Spleen (tissue), 11 donors: Measurements from ENCODE around the gene SAP130. TPM values are rescaled to one million over a fixed set of nuclear protein-coding genes. Genes with fewer than 3 reads are reported as not detected.
A peak's percentile ranks its signal among the peaks of the same experiment; 100 is the strongest.

Source experiments
- DNase-seq: peaks from one replicate; pipeline ENCODE4 v3.0.0-alpha.2; 2020
- H3K27ac ChIP-seq, 8 donors: fragments of 200-600 bp; sonication (generic) in 7 of 8; 1 replicate in 4 of 8; 2 replicates in 4 of 8; pipeline versions ENCODE4 v1.5.0 to v1.8.0; 2016 to 2021; ENCODE audit warnings: inconsistent platforms in 4 of 8, mild to moderate bottlenecking in 4 of 8, moderate library complexity in 1 of 8
- H3K27me3 ChIP-seq, 7 donors: fragments of 200-600 bp; sonication (generic) in 6 of 7; replicated peaks in 1 of 7; 1 replicate in 4 of 7; 2 replicates in 3 of 7; pipeline versions ENCODE4 v1.5.0 to v1.8.0; 2016 to 2021; ENCODE audit warnings: inconsistent platforms in 3 of 7, mild to moderate bottlenecking in 1 of 7
- H3K36me3 ChIP-seq, 6 donors: fragments of 200-600 bp; sonication (generic) in 5 of 6; 1 replicate in 4 of 6; 2 replicates in 2 of 6; pipeline versions ENCODE4 v1.5.0 to v1.8.0; 2016 to 2021; ENCODE audit warnings: inconsistent platforms in 2 of 6
- H3K4me1 ChIP-seq, 6 donors: fragments of 200-600 bp; sonication (generic) in 5 of 6; 1 replicate in 3 of 6; 2 replicates in 3 of 6; pipeline versions ENCODE4 v1.5.0 to v1.8.0; 2016 to 2021; ENCODE audit warnings: inconsistent platforms in 3 of 6
- H3K4me3 ChIP-seq, 8 donors: fragments of 200-600 bp; sonication (generic) in 7 of 8; 1 replicate in 4 of 8; 2 replicates in 4 of 8; pipeline versions ENCODE4 v1.5.0 to v1.8.0; 2016 to 2021; ENCODE audit warnings: inconsistent platforms in 4 of 8, mild to moderate bottlenecking in 4 of 8, moderate library complexity in 2 of 8
- H3K9me3 ChIP-seq, 8 donors: fragments of 200-600 bp; sonication (generic) in 7 of 8; 1 replicate in 4 of 8; 2 replicates in 4 of 8; pipeline versions ENCODE4 v1.5.0 to v1.8.0; 2016 to 2021; ENCODE audit warnings: inconsistent platforms in 4 of 8
- CTCF ChIP-seq, 11 experiments: fragments of 200-600 bp in 7 of 11; fragments of 450-650 bp in 4 of 11; sonication (generic) in 4 of 11; IDR thresholded peaks in 8 of 11; conservative IDR thresholded peaks in 3 of 11; 1 replicate in 7 of 11; 2 replicates in 4 of 11; pipeline versions ENCODE4 v1.4.0 to v1.8.0; 2016 to 2021; ENCODE audit warnings: antibody characterized with exemption in 11 of 11, inconsistent platforms in 4 of 11, mild to moderate bottlenecking in 1 of 11
- POLR2A ChIP-seq, 3 donors: fragments of 450-650 bp; IDR thresholded peaks; one replicate each; pipeline ENCODE4 v1.5.1; 2017; ENCODE audit warnings: antibody characterized with exemption in 3 of 3, mild to moderate bottlenecking in 1 of 3
- POLR2AphosphoS5 ChIP-seq, 3 donors: sonication (generic); formaldehyde crosslinking; IDR thresholded peaks; one replicate each; pipeline ENCODE4 v1.5.1; 2017; ENCODE audit warnings: antibody characterized with exemption in 3 of 3
- WGBS, 5 donors: extraction: QIAGEN DNeasy Blood & Tissue Kit in 3 of 5; methylation state at CpG; one replicate each; pipeline versions ENCODE4 v1.1.5 to v1.1.7; 2013 to 2018; 5-methylcytosine and 5-hydroxymethylcytosine counted together
- intact Hi-C: fragments of 100-400 bp; cut with DNase I; formaldehyde crosslinking; loops from one replicate; pipeline ENCODE4 v1.15.0; 2023; ENCODE audit warnings: low total_unique reads
- polyA plus RNA-seq, 3 donors: library from polyadenylated mRNA; stranded (reverse); fragments of 200-250 nt; gene quantifications; one replicate each; pipeline ENCODE4 v1.2.1, GENCODE V29; 2013
- total RNA-seq, 7 donors: library from RNA; depleted of rRNA in 3 of 7; stranded (reverse); fragments of >200 nt in 3 of 7; fragmentation: NEBNext Ultra II Directional in 4 of 7; extraction: Animal tissue kit (Norgen Biotek cat#: 25700) in 4 of 7; gene quantifications; one replicate each; pipeline versions ENCODE4 v1.1.0 to v1.2.1, GENCODE V29; 2016 to 2021
- donor health status: healthy with polysubstance abuse.
- donor health status: DM: no; HTN: no; CAD: no; lungs with moderate emphysema.
- donor health status: DM: no; HTN: no; CAD: no.
- donor health status: Bipolar disorder and iron deficiency.
- donor health status: healthy.
- donor health status: DM: no; HTN: no; CAD: no.
- donor health status: DM: yes; HTN: yes; CAD: no.

The SAP130 gene
- total and polyA plus RNA-seq, 10 donors: 3.6 to 23.5 (median 16.5) TPM

GRCh38 chr2:128037649-128038048 lies 9.8 kb upstream of the SAP130 start:
- peaks cover 7 to 64% (median 37%) of the 10 kb centered on the region in 8 donors for H3K9me3 ChIP-seq
- peaks cover 0 to 7% (median 0%) of the 10 kb centered on the region in 7 donors for H3K27me3 ChIP-seq
- no peaks in the 10 kb centered on the region for H3K4me1 ChIP-seq
- TF ChIP-seq CTCF (IDR thresholded peaks at IDR 0.05 in 8 of 11, conservative IDR thresholded peaks at IDR 0.05 in 3 of 11): no peak
- no peak for TF ChIP-seq POLR2AphosphoS5 (IDR thresholded peaks at IDR 0.05)
- TF ChIP-seq POLR2A (IDR thresholded peaks at IDR 0.05): no peak
- no peak for DNase-seq
- no peaks in the 10 kb centered on the region for H3K36me3 ChIP-seq
- intact Hi-C loops: no loop called here
- H3K27ac ChIP-seq: no peak overlapping the region
- H3K4me3 ChIP-seq: no peak overlapping the region
- 79 to 92% (median 91%) methylated on average over 5 of the region's 5 CpGs for WGBS, 5 donors

GRCh38 chr2:128036748-128037607 lies 9.1 kb upstream of the SAP130 start:
- intact Hi-C loops: no loop called here
- Histone ChIP-seq H3K9me3 (peaks cover 7 to 64% (median 35%) of the 10 kb centered on the region in 8 donors), H3K27me3 (peaks cover 0 to 7% (median 0%) of the 10 kb centered on the region in 7 donors), H3K27ac (no peak overlapping the region), H3K4me3 (no peak overlapping the region), H3K4me1 (no peaks in the 10 kb centered on the region), H3K36me3 (no peaks in the 10 kb centered on the region)
- WGBS, 5 donors: 86 to 96% (median 91%) methylated on average over 10 of the region's 10 CpGs
- TF ChIP-seq CTCF (IDR thresholded peaks at IDR 0.05 in 8 of 11, conservative IDR thresholded peaks at IDR 0.05 in 3 of 11) (no peak), POLR2AphosphoS5 (IDR thresholded peaks at IDR 0.05) (no peak), POLR2A (IDR thresholded peaks at IDR 0.05) (no peak)
- DNase-seq: no peak

- TF ChIP-seq POLR2A (IDR thresholded peaks at IDR 0.05) (no peak), POLR2AphosphoS5 (IDR thresholded peaks at IDR 0.05) (no peak), CTCF (IDR thresholded peaks at IDR 0.05 in 8 of 11, conservative IDR thresholded peaks at IDR 0.05 in 3 of 11) (no peak)
- WGBS, 5 donors: 65 to 86% (median 78%) methylated on average over 4 of the region's 4 CpGs
- peaks cover 0 to 7% (median 0%) of the 10 kb centered on the region in 7 donors for H3K27me3 ChIP-seq
- intact Hi-C loops: no loop called here
- no peak for DNase-seq
- no peak overlapping the region for H3K4me3 ChIP-seq
- H3K27ac ChIP-seq: no peak overlapping the region
- peaks cover 3 to 30% (median 16%) of the 10 kb centered on the region in 8 donors for H3K9me3 ChIP-seq
- H3K36me3 ChIP-seq: no peaks in the 10 kb centered on the region
- peaks cover 0 to 11% (median 8%) of the 10 kb centered on the region in 6 donors for H3K4me1 ChIP-seq
Observed at GRCh38 chr2:128032092-128032491, 4.2 kb upstream of the SAP130 start.

GRCh38 chr2:128028668-128029054 lies 802 bp upstream of the SAP130 start:
- H3K27me3 ChIP-seq: no peaks in the 10 kb centered on the region
- no peak for DNase-seq
- H3K4me3 ChIP-seq: peak overlapping the region; percentile 94 to 100 (median 98)
- H3K27ac ChIP-seq: peak overlapping the region; percentile 94 to 100 (median 98)
- WGBS, 5 donors: 0% methylated on average over 1 of the region's 1 CpG
- H3K36me3 ChIP-seq: peaks cover 0 to 7% (median under 1%) of the 10 kb centered on the region in 6 donors
- H3K9me3 ChIP-seq: peaks cover 0 to 14% (median 2%) of the 10 kb centered on the region in 8 donors
- intact Hi-C loops: loop anchor here (5.0 kb wide), 1 partner anchor 64 kb away; the partner anchor contains the start of gene UGGT1
- TF ChIP-seq CTCF (IDR thresholded peaks at IDR 0.05 in 8 of 11, conservative IDR thresholded peaks at IDR 0.05 in 3 of 11): no peak
- TF ChIP-seq POLR2AphosphoS5 (IDR thresholded peaks at IDR 0.05): no peak
- TF ChIP-seq POLR2A (IDR thresholded peaks at IDR 0.05): no peak
- peaks cover 6 to 38% (median 25%) of the 10 kb centered on the region in 6 donors for H3K4me1 ChIP-seq
